Measurements from ENCODE around the gene AP1S3. TPM values are rescaled to one million over a fixed set of nuclear protein-coding genes. Genes with fewer than 3 reads are reported as not detected.

Gene AP1S3
- total RNA-seq, 1 experiment from 2014 or later = 17.4 TPM

DNA sequence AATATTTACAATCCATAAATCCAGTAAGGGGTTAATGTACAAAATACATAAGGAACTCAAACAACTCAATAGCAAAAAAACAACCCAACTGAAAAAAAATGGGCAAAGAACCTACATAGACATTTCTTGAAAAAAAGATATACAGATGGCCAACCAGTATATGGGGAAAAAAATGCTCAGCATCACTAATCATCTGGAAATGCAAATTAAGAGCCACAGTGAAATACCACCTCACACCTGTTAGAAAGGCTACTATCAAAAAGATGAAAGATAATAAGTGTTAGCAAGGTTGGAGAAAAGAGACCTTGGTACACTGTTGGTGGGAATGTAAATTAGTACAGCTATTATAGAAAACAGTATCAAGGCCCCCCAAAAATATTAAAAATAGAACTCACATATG lies 14.6 kb downstream of the AP1S3 start:
- peaks cover 21% of the 10 kb centered on the region for H3K4me1 Mint-ChIP-seq
- no peak overlapping the region for H3K4me3 Mint-ChIP-seq
- DNase-seq (ENCODE audit: low spot score) (no peak), ATAC-seq (no peak)
- TF ChIP-seq NFYB (CRISPR knock-in tag; conservative IDR thresholded peaks at IDR 0.05; ENCODE audit: low read depth) (no peak), PRRX2 (CRISPR knock-in tag; IDR thresholded peaks at IDR 0.05) (no peak), NR2C2 (CRISPR knock-in tag; IDR thresholded peaks at IDR 0.05) (no peak), SOX15 (CRISPR knock-in tag; IDR thresholded peaks at IDR 0.05) (no peak), GRHL2 (CRISPR knock-in tag; IDR thresholded peaks at IDR 0.05; ENCODE audit: insufficient replicate concordance, severe bottlenecking) (no peak), GABPB1 (CRISPR knock-in tag; IDR thresholded peaks at IDR 0.05) (no peak), OVOL2 (CRISPR knock-in tag; IDR thresholded peaks at IDR 0.05; ENCODE audit: borderline replicate concordance) (no peak), MYBL2 (CRISPR knock-in tag; IDR thresholded peaks at IDR 0.05) (no peak)
- TF ChIP-seq, protein P1, sequence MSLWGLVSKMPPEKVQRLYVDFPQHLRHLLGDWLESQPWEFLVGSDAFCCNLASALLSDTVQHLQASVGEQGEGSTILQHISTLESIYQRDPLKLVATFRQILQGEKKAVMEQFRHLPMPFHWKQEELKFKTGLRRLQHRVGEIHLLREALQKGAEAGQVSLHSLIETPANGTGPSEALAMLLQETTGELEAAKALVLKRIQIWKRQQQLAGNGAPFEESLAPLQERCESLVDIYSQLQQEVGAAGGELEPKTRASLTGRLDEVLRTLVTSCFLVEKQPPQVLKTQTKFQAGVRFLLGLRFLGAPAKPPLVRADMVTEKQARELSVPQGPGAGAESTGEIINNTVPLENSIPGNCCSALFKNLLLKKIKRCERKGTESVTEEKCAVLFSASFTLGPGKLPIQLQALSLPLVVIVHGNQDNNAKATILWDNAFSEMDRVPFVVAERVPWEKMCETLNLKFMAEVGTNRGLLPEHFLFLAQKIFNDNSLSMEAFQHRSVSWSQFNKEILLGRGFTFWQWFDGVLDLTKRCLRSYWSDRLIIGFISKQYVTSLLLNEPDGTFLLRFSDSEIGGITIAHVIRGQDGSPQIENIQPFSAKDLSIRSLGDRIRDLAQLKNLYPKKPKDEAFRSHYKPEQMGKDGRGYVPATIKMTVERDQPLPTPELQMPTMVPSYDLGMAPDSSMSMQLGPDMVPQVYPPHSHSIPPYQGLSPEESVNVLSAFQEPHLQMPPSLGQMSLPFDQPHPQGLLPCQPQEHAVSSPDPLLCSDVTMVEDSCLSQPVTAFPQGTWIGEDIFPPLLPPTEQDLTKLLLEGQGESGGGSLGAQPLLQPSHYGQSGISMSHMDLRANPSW (CRISPR knock-in tag; conservative IDR thresholded peaks at IDR 0.05; ENCODE audit: low read depth) = no peak
- TF ChIP-seq, protein P2, sequence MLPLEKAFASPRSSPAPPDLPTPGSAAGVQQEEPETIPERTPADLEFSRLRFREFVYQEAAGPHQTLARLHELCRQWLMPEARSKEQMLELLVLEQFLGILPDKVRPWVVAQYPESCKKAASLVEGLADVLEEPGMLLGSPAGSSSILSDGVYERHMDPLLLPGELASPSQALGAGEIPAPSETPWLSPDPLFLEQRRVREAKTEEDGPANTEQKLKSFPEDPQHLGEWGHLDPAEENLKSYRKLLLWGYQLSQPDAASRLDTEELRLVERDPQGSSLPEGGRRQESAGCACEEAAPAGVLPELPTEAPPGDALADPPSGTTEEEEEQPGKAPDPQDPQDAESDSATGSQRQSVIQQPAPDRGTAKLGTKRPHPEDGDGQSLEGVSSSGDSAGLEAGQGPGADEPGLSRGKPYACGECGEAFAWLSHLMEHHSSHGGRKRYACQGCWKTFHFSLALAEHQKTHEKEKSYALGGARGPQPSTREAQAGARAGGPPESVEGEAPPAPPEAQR (CRISPR knock-in tag; IDR thresholded peaks at IDR 0.05) = no peak
- TF ChIP-seq, protein P3, sequence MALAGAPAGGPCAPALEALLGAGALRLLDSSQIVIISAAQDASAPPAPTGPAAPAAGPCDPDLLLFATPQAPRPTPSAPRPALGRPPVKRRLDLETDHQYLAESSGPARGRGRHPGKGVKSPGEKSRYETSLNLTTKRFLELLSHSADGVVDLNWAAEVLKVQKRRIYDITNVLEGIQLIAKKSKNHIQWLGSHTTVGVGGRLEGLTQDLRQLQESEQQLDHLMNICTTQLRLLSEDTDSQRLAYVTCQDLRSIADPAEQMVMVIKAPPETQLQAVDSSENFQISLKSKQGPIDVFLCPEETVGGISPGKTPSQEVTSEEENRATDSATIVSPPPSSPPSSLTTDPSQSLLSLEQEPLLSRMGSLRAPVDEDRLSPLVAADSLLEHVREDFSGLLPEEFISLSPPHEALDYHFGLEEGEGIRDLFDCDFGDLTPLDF (CRISPR knock-in tag; IDR thresholded peaks at IDR 0.05) = no peak
- TF ChIP-seq, protein P4, sequence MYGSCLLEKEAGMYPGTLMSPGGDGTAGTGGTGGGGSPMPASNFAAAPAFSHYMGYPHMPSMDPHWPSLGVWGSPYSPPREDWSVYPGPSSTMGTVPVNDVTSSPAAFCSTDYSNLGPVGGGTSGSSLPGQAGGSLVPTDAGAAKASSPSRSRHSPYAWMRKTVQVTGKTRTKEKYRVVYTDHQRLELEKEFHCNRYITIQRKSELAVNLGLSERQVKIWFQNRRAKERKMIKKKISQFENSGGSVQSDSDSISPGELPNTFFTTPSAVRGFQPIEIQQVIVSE (CRISPR knock-in tag; IDR thresholded peaks at IDR 0.05; ENCODE audit: borderline replicate concordance) = no peak
- TF ChIP-seq, protein P5, sequence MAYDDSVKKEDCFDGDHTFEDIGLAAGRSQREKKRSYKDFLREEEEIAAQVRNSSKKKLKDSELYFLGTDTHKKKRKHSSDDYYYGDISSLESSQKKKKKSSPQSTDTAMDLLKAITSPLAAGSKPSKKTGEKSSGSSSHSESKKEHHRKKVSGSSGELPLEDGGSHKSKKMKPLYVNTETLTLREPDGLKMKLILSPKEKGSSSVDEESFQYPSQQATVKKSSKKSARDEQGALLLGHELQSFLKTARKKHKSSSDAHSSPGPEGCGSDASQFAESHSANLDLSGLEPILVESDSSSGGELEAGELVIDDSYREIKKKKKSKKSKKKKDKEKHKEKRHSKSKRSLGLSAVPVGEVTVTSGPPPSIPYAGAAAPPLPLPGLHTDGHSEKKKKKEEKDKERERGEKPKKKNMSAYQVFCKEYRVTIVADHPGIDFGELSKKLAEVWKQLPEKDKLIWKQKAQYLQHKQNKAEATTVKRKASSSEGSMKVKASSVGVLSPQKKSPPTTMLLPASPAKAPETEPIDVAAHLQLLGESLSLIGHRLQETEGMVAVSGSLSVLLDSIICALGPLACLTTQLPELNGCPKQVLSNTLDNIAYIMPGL (CRISPR knock-in tag; IDR thresholded peaks at IDR 0.05) = no peak
- H3K36me3 Mint-ChIP-seq = no peaks in the 10 kb centered on the region
- H3K27ac Mint-ChIP-seq = no peak overlapping the region
- POLR2A ChIA-PET = no interaction called here
- no peaks in the 10 kb centered on the region for H3K9me3 Mint-ChIP-seq
- no peaks in the 10 kb centered on the region for H3K27me3 Mint-ChIP-seq (ENCODE audit: low read depth)
- CTCF ChIA-PET = no interaction called here

GRCh38 chr2:223820549-223820948 lies 16.8 kb downstream of the AP1S3 start:
- no peak overlapping the region; the same call in 1 of the 2 replicates for H3K27ac Mint-ChIP-seq
- H3K4me3 Mint-ChIP-seq = no peak overlapping the region
- peaks cover 21% of the 10 kb centered on the region for H3K4me1 Mint-ChIP-seq
- ChIA-PET CTCF (no interaction called here), POLR2A (no interaction called here)
- ATAC-seq = no peak
- no peaks in the 10 kb centered on the region for H3K9me3 Mint-ChIP-seq
- H3K36me3 Mint-ChIP-seq = no peaks in the 10 kb centered on the region
- H3K27me3 Mint-ChIP-seq (ENCODE audit: low read depth) = no peaks in the 10 kb centered on the region
- TF ChIP-seq, protein P6, sequence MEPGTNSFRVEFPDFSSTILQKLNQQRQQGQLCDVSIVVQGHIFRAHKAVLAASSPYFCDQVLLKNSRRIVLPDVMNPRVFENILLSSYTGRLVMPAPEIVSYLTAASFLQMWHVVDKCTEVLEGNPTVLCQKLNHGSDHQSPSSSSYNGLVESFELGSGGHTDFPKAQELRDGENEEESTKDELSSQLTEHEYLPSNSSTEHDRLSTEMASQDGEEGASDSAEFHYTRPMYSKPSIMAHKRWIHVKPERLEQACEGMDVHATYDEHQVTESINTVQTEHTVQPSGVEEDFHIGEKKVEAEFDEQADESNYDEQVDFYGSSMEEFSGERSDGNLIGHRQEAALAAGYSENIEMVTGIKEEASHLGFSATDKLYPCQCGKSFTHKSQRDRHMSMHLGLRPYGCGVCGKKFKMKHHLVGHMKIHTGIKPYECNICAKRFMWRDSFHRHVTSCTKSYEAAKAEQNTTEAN (CRISPR knock-in tag; IDR thresholded peaks at IDR 0.05) = no peak
- TF ChIP-seq FOXJ3 (CRISPR knock-in tag; IDR thresholded peaks at IDR 0.05; ENCODE audit: borderline replicate concordance) = no peak
- DNase-seq (ENCODE audit: low spot score) = no peak
